BE2C (cell line): ENCODE measurements around the gene ZNF580.
A peak's percentile ranks its signal among the peaks of the same experiment; 100 is the strongest.

Experiments
- DNase-seq: peaks from one replicate; pipeline ENCODE4 v3.0.0-alpha.2; 2020
- H3K27me3 ChIP-seq: fragments of 250-450 bp; sonication (Bioruptor Pico); 2 replicates; pipeline ENCODE4 v1.5.1; 2020; ENCODE audit warnings: mild to moderate bottlenecking
- H3K36me3 ChIP-seq: fragments of 250-450 bp; sonication (Bioruptor Pico); 2 replicates; pipeline ENCODE4 v1.5.1; 2020; ENCODE audit warnings: mild to moderate bottlenecking
- H3K4me1 ChIP-seq: fragments of 250-450 bp; sonication (Bioruptor Pico); 2 replicates; pipeline ENCODE4 v1.5.1; 2020
- H3K4me3 ChIP-seq: 2 replicates; pipeline ENCODE4 v1.5.1; 2011; ENCODE audit warnings: low read depth, low read length
- H3K9me3 ChIP-seq: fragments of 250-450 bp; sonication (Bioruptor Pico); 2 replicates; pipeline ENCODE4 v1.5.1; 2020
- TF ChIP-seq, protein P1 (sequence below): IDR thresholded peaks from 2 replicates; pipeline ENCODE4 v1.5.1; 2012; ENCODE audit warnings: mild to moderate bottlenecking, low read depth, low read length

Gene ZNF580

DNA sequence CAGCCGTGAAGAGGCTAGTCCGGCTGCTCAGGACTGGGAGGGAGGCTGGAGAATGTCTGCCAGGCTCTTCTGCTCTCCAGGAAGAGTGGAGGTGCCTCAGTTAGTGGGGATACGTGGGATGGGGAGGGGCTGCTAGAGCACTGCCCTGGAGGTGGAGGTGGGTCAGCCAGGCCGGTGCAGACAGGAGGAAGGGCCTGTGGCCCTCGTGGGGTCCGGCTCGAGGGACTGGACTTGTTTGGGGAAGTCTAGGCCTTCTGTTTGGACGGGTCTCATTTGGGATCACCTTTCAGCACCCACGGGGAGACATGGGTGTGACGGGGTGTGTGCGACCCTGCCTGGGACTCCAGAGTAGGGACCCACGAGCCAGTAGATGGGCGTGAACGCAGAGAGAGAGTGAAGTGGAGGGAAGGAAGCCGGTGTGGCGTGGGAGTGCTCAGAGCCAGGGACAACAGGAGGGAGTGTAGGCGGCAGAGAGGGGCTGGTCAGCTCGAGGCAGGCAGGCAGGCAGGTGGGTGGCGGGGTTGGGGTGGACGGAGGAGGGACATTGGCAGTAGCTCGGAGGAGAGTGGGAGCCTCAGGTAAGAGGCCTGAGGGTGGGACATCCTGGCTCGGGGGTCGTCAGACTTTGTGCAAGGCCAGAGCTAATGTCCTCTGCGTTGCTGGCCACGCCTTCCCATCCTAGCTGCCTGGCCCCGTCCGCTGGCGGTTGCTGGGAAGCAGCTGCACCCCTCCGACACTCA, 45.7 kb downstream of the ZNF580 start:
- Histone ChIP-seq H3K4me1 (peaks cover 12% of the 10 kb centered on the region), H3K27me3 (no peaks in the 10 kb centered on the region), H3K36me3 (peaks cover 74% of the 10 kb centered on the region), H3K4me3 (no peak overlapping the region), H3K9me3 (no peaks in the 10 kb centered on the region)
- DNase-seq, result no peak
- TF ChIP-seq, protein P1, sequence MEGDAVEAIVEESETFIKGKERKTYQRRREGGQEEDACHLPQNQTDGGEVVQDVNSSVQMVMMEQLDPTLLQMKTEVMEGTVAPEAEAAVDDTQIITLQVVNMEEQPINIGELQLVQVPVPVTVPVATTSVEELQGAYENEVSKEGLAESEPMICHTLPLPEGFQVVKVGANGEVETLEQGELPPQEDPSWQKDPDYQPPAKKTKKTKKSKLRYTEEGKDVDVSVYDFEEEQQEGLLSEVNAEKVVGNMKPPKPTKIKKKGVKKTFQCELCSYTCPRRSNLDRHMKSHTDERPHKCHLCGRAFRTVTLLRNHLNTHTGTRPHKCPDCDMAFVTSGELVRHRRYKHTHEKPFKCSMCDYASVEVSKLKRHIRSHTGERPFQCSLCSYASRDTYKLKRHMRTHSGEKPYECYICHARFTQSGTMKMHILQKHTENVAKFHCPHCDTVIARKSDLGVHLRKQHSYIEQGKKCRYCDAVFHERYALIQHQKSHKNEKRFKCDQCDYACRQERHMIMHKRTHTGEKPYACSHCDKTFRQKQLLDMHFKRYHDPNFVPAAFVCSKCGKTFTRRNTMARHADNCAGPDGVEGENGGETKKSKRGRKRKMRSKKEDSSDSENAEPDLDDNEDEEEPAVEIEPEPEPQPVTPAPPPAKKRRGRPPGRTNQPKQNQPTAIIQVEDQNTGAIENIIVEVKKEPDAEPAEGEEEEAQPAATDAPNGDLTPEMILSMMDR, result no peak

DNA sequence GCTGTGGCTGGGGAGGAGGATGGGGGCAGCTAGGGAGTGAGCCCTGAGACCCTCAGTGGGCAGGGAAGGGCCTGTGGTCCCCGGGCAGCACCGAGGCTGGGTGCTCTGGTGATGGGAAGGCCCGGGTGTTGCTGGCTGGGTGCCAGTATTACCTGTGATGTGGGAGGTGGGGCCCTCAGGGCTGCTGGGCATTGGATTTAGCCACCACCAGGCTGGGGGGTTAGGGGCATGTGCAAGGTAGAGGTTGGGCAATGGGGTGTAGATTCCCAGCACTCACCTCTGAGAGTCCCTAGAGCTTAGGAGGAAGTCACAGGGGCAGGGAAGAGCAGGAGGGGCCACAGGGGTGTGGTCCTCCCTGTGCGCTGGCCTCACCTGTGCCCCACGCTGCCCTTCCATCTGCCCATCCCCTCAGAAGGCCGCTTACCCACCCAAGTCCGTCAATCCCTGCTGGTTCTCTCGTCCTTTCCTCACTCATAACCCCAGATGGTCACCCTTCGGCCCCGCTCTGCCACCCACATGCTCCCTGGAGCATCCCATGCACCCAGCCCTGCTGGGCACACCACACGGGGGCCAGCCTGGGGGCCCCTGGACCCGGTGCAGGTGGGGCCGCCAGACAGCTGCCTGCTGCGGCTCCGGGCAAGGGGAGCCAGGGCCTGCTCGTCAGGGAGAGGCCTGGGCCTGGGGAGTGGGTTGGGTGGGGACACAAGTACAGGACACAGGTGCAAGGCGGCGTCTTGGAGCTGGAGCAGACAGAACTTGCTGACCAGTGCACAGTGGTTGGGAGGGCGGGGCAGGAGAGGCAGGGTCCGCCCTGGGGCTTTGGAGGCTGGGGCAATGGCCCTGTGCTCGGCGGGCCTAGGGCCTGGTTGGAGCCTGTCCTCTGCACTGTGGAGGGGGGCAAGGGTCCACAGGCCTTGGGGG, 46.7 kb downstream of the ZNF580 start:
- Histone ChIP-seq H3K36me3 (peaks cover 70% of the 10 kb centered on the region), H3K9me3 (no peaks in the 10 kb centered on the region), H3K27me3 (no peaks in the 10 kb centered on the region)

DNA sequence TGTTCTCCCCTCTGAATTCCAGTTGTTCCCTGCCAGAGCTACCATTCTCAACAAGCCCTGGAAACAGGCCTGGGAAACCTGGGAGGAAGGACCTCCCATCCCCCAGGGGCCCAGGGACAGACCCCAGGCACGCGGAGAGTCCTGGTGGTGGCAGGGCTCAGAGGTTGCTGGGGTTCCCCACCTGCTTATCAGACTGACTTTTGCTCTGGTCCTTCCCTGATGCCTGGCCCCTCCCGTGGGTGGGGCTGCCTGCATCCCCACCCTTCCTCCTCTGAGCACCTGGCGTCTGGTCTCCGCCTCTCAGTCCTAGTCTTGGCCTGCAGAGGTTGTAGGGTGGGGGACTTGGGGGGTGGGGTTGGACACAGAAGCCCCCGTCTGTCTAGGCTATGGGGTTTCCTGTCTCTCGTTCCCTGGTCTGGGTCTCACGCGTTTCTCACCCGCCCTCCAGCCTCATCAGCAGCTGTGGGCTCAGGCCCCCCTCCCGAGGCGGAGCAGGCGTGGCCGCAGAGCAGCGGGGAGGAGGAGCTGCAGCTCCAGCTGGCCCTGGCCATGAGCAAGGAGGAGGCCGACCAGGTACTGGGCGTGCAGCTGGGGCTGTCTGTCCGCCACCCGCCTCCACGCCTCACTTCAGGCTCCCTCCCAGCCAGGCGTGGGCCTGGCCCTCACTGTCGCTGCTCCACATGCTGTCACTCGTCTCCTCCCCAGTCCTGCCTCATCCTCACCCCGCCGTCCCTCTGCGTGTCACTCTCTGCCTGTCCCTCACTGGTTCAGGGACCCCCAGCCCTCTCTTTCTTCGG, 47.8 kb downstream of the ZNF580 start:
- H3K27me3 ChIP-seq, result no peaks in the 10 kb centered on the region
- peaks cover 65% of the 10 kb centered on the region for H3K36me3 ChIP-seq
- no peaks in the 10 kb centered on the region for H3K9me3 ChIP-seq
- H3K4me1 ChIP-seq, result peaks cover 12% of the 10 kb centered on the region
- DNase-seq, result peak; percentile 77
- TF ChIP-seq, protein P1, result no peak
- no peak overlapping the region for H3K4me3 ChIP-seq

More for the DNA sequence above, 46.7 kb downstream of the ZNF580 start:
- TF ChIP-seq, protein P1, result no peak
- DNase-seq, result no peak
- Histone ChIP-seq H3K4me1 (peaks cover 12% of the 10 kb centered on the region), H3K4me3 (no peak overlapping the region)

DNA sequence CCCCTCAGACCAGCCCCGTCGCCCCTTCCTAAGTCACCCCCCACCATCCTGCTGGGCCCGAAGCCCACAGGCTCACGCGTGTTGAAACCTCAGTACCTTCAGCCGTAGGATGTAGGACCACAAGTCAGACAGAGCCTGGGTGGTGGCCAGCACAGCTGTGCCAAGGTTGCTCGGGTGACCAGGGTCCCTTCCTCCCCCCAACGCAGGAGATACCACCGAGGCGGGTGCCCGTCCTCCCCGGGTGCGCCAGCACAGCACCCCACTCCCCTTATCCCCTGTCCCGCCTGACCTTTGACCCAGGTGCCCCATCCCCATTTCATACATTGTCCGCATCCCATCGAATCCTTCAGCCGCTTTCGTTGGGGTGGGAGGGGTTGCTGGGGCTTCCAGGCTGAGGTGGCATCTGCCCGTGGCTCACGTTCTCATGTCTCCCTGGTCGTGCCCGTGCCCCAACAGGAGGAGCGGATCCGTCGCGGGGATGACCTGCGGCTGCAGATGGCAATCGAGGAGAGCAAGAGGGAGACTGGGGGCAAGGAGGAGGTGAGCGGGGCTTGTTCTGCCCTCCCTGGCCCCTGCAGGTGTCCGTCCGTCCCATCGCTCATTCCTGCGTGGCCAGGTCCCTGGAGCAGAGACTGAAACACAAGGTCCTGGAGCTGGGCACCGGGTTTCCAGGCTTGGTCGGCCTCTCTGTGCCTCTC, 48.8 kb downstream of the ZNF580 start:
- H3K9me3 ChIP-seq, result no peaks in the 10 kb centered on the region
- DNase-seq, result no peak
- no peaks in the 10 kb centered on the region for H3K27me3 ChIP-seq
- peaks cover 12% of the 10 kb centered on the region for H3K4me1 ChIP-seq
- no peak overlapping the region for H3K4me3 ChIP-seq
- H3K36me3 ChIP-seq, result peaks cover 63% of the 10 kb centered on the region
- TF ChIP-seq, protein P1, result no peak

DNA sequence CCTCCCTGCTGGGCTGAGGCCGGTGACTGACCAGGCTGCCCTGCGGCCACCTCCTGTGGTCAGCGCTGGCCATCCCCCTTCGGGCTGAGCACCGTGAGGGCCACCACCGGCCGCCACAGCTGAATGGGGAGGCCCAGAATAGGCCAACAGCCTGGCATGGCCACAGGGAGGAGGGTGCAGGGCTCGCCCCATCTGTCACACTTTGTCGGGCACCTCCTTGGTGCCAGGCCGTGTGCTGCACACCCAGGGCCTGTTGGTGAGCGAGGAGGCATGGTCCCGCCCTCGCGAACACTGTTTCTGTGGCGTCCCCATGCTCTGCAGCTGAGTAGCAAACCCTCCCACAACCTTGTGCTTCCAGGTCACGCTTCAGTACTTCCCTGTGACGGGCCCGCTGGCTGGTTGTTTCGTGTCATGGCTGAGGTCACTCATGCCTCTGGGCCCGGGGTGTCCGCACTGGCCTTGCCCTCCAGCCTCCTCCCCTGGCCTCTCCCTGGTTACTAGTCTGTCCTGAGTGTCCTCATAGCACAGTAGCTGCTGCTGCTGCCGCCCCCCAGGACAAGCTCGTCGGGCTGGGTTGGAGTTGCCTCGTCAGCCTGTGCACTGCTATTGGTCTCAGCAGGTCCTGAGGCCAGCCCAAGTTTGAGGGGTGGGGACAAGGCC, 49.4 kb downstream of the ZNF580 start:
- Histone ChIP-seq H3K36me3 (peaks cover 61% of the 10 kb centered on the region), H3K9me3 (no peaks in the 10 kb centered on the region), H3K4me1 (peaks cover 12% of the 10 kb centered on the region), H3K4me3 (no peak overlapping the region), H3K27me3 (no peaks in the 10 kb centered on the region)
- no peak for DNase-seq
- TF ChIP-seq, protein P1, result no peak
